ENCODE data around the gene MXI1. TPM values are rescaled to one million over a fixed set of nuclear protein-coding genes. Genes with fewer than 3 reads are reported as not detected.
A peak's percentile ranks its signal among the peaks of the same experiment; 100 is the strongest.

The MXI1 gene
- total and polyA plus RNA-seq, 7 donors = 52.2 to 148 (median 92.0) TPM

- H3K4me1 ChIP-seq = peaks cover 0 to 56% (median 32%) of the 10 kb centered on the region in 4 donors
- TF ChIP-seq POLR2AphosphoS5 (IDR thresholded peaks at IDR 0.05) = no peak
- TF ChIP-seq EP300 (IDR thresholded peaks at IDR 0.05) = no peak
- TF ChIP-seq, protein P1, sequence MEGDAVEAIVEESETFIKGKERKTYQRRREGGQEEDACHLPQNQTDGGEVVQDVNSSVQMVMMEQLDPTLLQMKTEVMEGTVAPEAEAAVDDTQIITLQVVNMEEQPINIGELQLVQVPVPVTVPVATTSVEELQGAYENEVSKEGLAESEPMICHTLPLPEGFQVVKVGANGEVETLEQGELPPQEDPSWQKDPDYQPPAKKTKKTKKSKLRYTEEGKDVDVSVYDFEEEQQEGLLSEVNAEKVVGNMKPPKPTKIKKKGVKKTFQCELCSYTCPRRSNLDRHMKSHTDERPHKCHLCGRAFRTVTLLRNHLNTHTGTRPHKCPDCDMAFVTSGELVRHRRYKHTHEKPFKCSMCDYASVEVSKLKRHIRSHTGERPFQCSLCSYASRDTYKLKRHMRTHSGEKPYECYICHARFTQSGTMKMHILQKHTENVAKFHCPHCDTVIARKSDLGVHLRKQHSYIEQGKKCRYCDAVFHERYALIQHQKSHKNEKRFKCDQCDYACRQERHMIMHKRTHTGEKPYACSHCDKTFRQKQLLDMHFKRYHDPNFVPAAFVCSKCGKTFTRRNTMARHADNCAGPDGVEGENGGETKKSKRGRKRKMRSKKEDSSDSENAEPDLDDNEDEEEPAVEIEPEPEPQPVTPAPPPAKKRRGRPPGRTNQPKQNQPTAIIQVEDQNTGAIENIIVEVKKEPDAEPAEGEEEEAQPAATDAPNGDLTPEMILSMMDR (IDR thresholded peaks at IDR 0.05) = no peak
- TF ChIP-seq POLR2A (IDR thresholded peaks at IDR 0.05) = no peak
- H3K36me3 ChIP-seq = peaks cover 0 to 19% (median 0%) of the 10 kb centered on the region in 4 donors
- no peak overlapping the region for H3K4me3 ChIP-seq
- H3K27me3 ChIP-seq = no peaks in the 10 kb centered on the region
- H3K9me3 ChIP-seq = no peaks in the 10 kb centered on the region
- intact Hi-C loops (cut with DNase I) = loop anchor here (5.0 kb wide), 2 partner anchors 49 to 394 kb away; no protein-coding TSS in a partner anchor
- WGBS, 2 donors = 95 to 98% methylated on average over 5 of the region's 5 CpGs
- H3K27ac ChIP-seq = peak overlapping the region in 1 of 4 donors; percentile 27
- DNase-seq = no peak
Observed at GRCh38 chr10:110276603-110277002, 69.2 kb downstream of the MXI1 start.

DNA sequence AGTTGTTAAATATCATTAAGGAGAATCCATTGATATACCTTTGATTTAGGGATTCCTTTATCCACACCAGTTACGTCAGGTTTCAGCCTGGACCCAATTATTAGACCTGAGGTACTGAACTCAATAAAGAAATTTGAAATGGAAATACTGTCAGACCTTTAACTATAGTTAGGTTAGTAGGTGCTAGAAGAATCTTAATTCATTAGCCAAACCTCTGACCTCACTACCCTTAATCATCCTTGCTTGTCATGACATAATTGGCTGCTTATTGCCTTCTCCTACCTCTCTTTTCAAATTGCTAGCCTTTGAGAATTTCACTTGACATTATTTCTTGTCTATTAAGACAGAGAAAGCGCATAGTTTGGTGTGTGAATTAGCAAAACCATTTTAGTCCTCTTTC lies 70.2 kb downstream of the MXI1 start:
- TF ChIP-seq, protein P1 (IDR thresholded peaks at IDR 0.05) = no peak
- no peak for TF ChIP-seq EP300 (IDR thresholded peaks at IDR 0.05)
- TF ChIP-seq POLR2A (IDR thresholded peaks at IDR 0.05) = no peak
- no peak for TF ChIP-seq POLR2AphosphoS5 (IDR thresholded peaks at IDR 0.05)
- no peak for DNase-seq
- peak overlapping the region in 1 of 4 donors; percentile 25 for H3K27ac ChIP-seq
- intact Hi-C loops (cut with DNase I) = loop anchor here (5.0 kb wide), 2 partner anchors 50 to 395 kb away; no protein-coding TSS in a partner anchor
- H3K27me3 ChIP-seq = no peaks in the 10 kb centered on the region
- H3K9me3 ChIP-seq = no peaks in the 10 kb centered on the region
- H3K4me3 ChIP-seq = no peak overlapping the region
- peaks cover 0 to 50% (median 32%) of the 10 kb centered on the region in 4 donors for H3K4me1 ChIP-seq
- WGBS, 2 donors = 93 to 97% methylated on average over 2 of the region's 2 CpGs
- H3K36me3 ChIP-seq = peaks cover 0 to 22% (median 0%) of the 10 kb centered on the region in 4 donors

GRCh38 chr10:110278562-110279406 lies 71.4 kb downstream of the MXI1 start:
- no peaks in the 10 kb centered on the region for H3K9me3 ChIP-seq
- H3K27me3 ChIP-seq = no peaks in the 10 kb centered on the region
- H3K27ac ChIP-seq = peak overlapping the region in 2 of 4 donors; percentile 25 to 49
- H3K4me3 ChIP-seq = peak overlapping the region in 1 of 4 donors; percentile 5
- intact Hi-C loops (cut with DNase I) = loop anchor here (1.0 to 5.0 kb wide), 4 partner anchors 51 to 396 kb away; no protein-coding TSS in a partner anchor
- peaks cover 0 to 22% (median 0%) of the 10 kb centered on the region in 4 donors for H3K36me3 ChIP-seq
- WGBS, 2 donors = 73 to 74% methylated on average over 7 of the region's 7 CpGs
- no peak for DNase-seq
- peaks cover 0 to 38% (median 22%) of the 10 kb centered on the region in 4 donors for H3K4me1 ChIP-seq
- TF ChIP-seq, protein P1 (IDR thresholded peaks at IDR 0.05) = no peak
- TF ChIP-seq EP300 (IDR thresholded peaks at IDR 0.05) = no peak
- TF ChIP-seq POLR2AphosphoS5 (IDR thresholded peaks at IDR 0.05) = no peak
- no peak for TF ChIP-seq POLR2A (IDR thresholded peaks at IDR 0.05)

- DNase-seq = peak; percentile 72
- intact Hi-C loops (cut with DNase I) = loop anchor here (1.0 to 5.0 kb wide), 4 partner anchors 52 to 397 kb away; no protein-coding TSS in a partner anchor
- TF ChIP-seq POLR2AphosphoS5 (IDR thresholded peaks at IDR 0.05) (peak in 3 of 4 donors; percentile 26 to 42 (median 33)), POLR2A (IDR thresholded peaks at IDR 0.05) (no peak)
- TF ChIP-seq, protein P1 (IDR thresholded peaks at IDR 0.05) = peak; percentile 66 to 74 (median 69)
- 33 to 36% methylated on average over 6 of the region's 6 CpGs for WGBS, 2 donors
- Histone ChIP-seq H3K27me3 (no peaks in the 10 kb centered on the region), H3K4me3 (peak overlapping the region in 1 of 4 donors; percentile 5), H3K9me3 (no peaks in the 10 kb centered on the region), H3K27ac (peak overlapping the region in 2 of 4 donors; percentile 25 to 49), H3K36me3 (peaks cover 0 to 22% (median 0%) of the 10 kb centered on the region in 4 donors), H3K4me1 (peaks cover 0 to 31% (median 16%) of the 10 kb centered on the region in 4 donors)
Observed at GRCh38 chr10:110279407-110279986, 72.1 kb downstream of the MXI1 start.

Measured in sigmoid colon (tissue), 7 donors.